Activated B cell treated with CpG ODN at 0.5 μM for 24 hours (primary cell): ENCODE measurements around the gene GTF2H1. TPM values are rescaled to one million over a fixed set of nuclear protein-coding genes. Genes with fewer than 3 reads are reported as not detected.

ENCODE experiments used
- ATAC-seq: fragments of 200-7000 bp; cut with Tn5 transposase; one replicate; pipeline ENCODE4 v1.10.0; 2021; ENCODE audit warnings: low read depth, mild to moderate bottlenecking, moderate library complexity
- CTCF ChIA-PET: fragments of 350-600 bp; sonication (Branson Sonifier 250); formaldehyde crosslinking; loops from one replicate; lab custom pipeline; 2021; ENCODE audit warnings: antibody characterized with exemption; lab: Charles Lee
- POLR2A ChIA-PET: fragments of 350-600 bp; sonication (Branson Sonifier 250); formaldehyde crosslinking; loops from one replicate; lab custom pipeline; 2021; ENCODE audit warnings: antibody characterized with exemption; lab: Charles Lee
- DNase-seq: peaks from one replicate; pipeline ENCODE4 v3.0.0; 2022
- H3K27ac Mint-ChIP-seq: one replicate; pipeline ENCODE4 v1.8.0; 2020; ENCODE audit warnings: mixed read lengths
- H3K27me3 Mint-ChIP-seq: one replicate; pipeline ENCODE4 v1.8.0; 2021; ENCODE audit warnings: mixed read lengths
- H3K36me3 Mint-ChIP-seq: one replicate; pipeline ENCODE4 v1.8.0; 2021; ENCODE audit warnings: low read depth, mixed read lengths
- H3K4me1 Mint-ChIP-seq: one replicate; pipeline ENCODE4 v1.8.0; 2021; ENCODE audit warnings: mixed read lengths
- H3K4me3 Mint-ChIP-seq: one replicate; pipeline ENCODE4 v1.8.0; 2020; ENCODE audit warnings: mild to moderate bottlenecking, mixed read lengths
- H3K9me3 Mint-ChIP-seq: one replicate; pipeline ENCODE4 v1.8.0; 2020; ENCODE audit warnings: mixed read lengths
- intact Hi-C: fragments of 100-400 bp; cut with micrococcal nuclease; formaldehyde crosslinking; loops from one replicate; pipeline ENCODE4 v1.15.1; 2024
- total RNA-seq: library from RNA; stranded (reverse); gene quantifications from 2 replicates; pipeline ENCODE4 v1.2.3, GENCODE V29; 2022
- TF ChIP-seq, protein P1 (sequence below): fragments of 200-600 bp; IDR thresholded peaks from one replicate; pipeline ENCODE4 v1.8.0; 2022; ENCODE audit warnings: antibody characterized with exemption, mild to moderate bottlenecking

Gene GTF2H1
- total RNA-seq, 1 donor from 2014 or later = 71.5 TPM

- intact Hi-C loops = no loop called here
- TF ChIP-seq, protein P1, sequence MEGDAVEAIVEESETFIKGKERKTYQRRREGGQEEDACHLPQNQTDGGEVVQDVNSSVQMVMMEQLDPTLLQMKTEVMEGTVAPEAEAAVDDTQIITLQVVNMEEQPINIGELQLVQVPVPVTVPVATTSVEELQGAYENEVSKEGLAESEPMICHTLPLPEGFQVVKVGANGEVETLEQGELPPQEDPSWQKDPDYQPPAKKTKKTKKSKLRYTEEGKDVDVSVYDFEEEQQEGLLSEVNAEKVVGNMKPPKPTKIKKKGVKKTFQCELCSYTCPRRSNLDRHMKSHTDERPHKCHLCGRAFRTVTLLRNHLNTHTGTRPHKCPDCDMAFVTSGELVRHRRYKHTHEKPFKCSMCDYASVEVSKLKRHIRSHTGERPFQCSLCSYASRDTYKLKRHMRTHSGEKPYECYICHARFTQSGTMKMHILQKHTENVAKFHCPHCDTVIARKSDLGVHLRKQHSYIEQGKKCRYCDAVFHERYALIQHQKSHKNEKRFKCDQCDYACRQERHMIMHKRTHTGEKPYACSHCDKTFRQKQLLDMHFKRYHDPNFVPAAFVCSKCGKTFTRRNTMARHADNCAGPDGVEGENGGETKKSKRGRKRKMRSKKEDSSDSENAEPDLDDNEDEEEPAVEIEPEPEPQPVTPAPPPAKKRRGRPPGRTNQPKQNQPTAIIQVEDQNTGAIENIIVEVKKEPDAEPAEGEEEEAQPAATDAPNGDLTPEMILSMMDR = no peak
- H3K27ac Mint-ChIP-seq = peak overlapping the region; percentile 22
- peaks cover 50% of the 10 kb centered on the region for H3K36me3 Mint-ChIP-seq
- no peak for DNase-seq
- POLR2A ChIA-PET = no interaction called here
- no peaks in the 10 kb centered on the region for H3K9me3 Mint-ChIP-seq
- no peak overlapping the region for H3K4me3 Mint-ChIP-seq
- H3K27me3 Mint-ChIP-seq = no peaks in the 10 kb centered on the region
- CTCF ChIA-PET = no interaction called here
- ATAC-seq = no peak
- H3K4me1 Mint-ChIP-seq = no peaks in the 10 kb centered on the region
Measured at GRCh38 chr11:18368221-18368620, 45.9 kb downstream of the GTF2H1 start.

- Mint-ChIP-seq H3K36me3 (peaks cover 39% of the 10 kb centered on the region), H3K4me3 (no peak overlapping the region), H3K4me1 (no peaks in the 10 kb centered on the region), H3K9me3 (no peaks in the 10 kb centered on the region), H3K27me3 (no peaks in the 10 kb centered on the region), H3K27ac (no peak overlapping the region)
- DNase-seq = no peak
- intact Hi-C loops = no loop called here
- ChIA-PET CTCF (no interaction called here), POLR2A (interaction anchor here (0.6 kb wide), 1 partner anchor 15 kb away, joined by 3 read pairs; no protein-coding TSS in a partner anchor)
- ATAC-seq = no peak
- TF ChIP-seq, protein P1 = no peak
Measured at GRCh38 chr11:18369398-18369797, 47.0 kb downstream of the GTF2H1 start.

DNA sequence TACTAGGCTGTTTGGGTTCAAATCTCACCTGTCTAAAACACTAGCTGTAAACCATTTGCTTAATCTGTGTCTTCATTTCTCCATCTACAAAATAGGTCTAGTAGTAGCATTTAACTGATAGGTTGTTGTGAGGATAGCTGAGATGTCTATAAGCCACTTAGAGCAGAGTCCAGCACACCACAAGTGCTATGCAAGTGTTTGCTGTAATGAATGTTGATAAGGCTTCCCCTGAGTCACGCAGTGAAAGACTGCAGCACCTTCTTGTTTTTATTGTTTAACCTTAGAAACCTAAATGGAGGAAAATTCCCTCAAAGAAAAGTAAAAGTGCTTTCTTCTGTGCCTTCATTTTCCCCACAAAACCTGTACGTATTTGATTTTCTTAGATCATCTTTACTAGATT is 48.9 kb downstream of the GTF2H1 start:
- TF ChIP-seq, protein P1 = no peak
- intact Hi-C loops = no loop called here
- CTCF ChIA-PET = no interaction called here
- Mint-ChIP-seq H3K27me3 (no peaks in the 10 kb centered on the region), H3K4me3 (no peak overlapping the region), H3K9me3 (no peaks in the 10 kb centered on the region), H3K36me3 (peaks cover 25% of the 10 kb centered on the region), H3K27ac (no peak overlapping the region), H3K4me1 (no peaks in the 10 kb centered on the region)
- ATAC-seq (no peak), DNase-seq (no peak)
- POLR2A ChIA-PET = no interaction called here

- no peaks in the 10 kb centered on the region for H3K27me3 Mint-ChIP-seq
- H3K36me3 Mint-ChIP-seq = peaks cover 17% of the 10 kb centered on the region
- DNase-seq (no peak), ATAC-seq (no peak)
- H3K27ac Mint-ChIP-seq = no peak overlapping the region
- intact Hi-C loops = no loop called here
- H3K9me3 Mint-ChIP-seq = no peaks in the 10 kb centered on the region
- POLR2A ChIA-PET = no interaction called here
- CTCF ChIA-PET = no interaction called here
- H3K4me3 Mint-ChIP-seq = no peak overlapping the region
- no peaks in the 10 kb centered on the region for H3K4me1 Mint-ChIP-seq
- TF ChIP-seq, protein P1 = no peak
Measured at GRCh38 chr11:18372201-18372600, 49.8 kb downstream of the GTF2H1 start.

DNA sequence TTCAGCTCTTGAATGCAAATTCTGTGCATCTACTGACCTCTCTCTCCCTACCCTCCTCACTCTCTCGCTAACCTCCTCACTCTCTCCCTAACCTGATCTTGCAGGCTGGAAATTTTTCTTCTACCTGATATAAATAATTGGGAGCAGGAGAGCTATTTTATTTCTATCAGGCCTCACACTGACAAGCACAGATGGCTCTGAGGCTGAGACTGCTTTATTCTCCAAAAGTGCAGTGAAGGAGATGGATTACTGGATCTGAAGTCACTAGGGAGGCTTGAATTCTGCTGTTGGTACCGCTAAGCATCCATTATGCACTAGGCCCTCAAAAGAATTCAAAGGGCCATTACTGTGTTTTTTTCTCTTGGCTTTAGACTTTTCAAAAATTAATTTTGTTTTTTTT is 52.6 kb downstream of the GTF2H1 start:
- Mint-ChIP-seq H3K27me3 (no peaks in the 10 kb centered on the region), H3K27ac (no peak overlapping the region), H3K36me3 (peaks cover 4% of the 10 kb centered on the region), H3K4me1 (no peaks in the 10 kb centered on the region), H3K4me3 (no peak overlapping the region), H3K9me3 (no peaks in the 10 kb centered on the region)
- DNase-seq (no peak), ATAC-seq (no peak)
- ChIA-PET POLR2A (no interaction called here), CTCF (no interaction called here)
- intact Hi-C loops = no loop called here
- TF ChIP-seq, protein P1 = no peak
